ENCODE results near the gene COL5A2.

COL5A2 gene

DNA sequence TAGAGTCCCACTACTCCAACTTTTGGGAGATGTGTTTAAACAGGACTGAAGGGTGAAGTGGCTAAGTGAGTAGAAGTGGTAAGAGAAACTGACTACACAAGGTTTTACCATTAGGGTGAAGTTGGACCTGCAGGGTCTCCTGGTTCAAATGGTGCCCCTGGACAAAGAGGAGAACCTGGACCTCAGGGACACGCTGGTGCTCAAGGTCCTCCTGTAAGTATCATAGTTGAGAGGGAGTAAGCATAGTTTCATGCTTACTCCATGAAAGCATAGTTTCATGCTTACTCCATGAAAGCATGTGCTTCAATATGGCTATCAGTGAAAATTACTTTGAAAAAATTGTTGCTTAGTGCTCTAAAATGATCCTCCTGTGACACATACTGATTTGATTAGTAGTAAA lies 186.3 kb downstream of the COL5A2 start:
- DNase-seq (ENCODE audit: low spot score): no peak

DNA sequence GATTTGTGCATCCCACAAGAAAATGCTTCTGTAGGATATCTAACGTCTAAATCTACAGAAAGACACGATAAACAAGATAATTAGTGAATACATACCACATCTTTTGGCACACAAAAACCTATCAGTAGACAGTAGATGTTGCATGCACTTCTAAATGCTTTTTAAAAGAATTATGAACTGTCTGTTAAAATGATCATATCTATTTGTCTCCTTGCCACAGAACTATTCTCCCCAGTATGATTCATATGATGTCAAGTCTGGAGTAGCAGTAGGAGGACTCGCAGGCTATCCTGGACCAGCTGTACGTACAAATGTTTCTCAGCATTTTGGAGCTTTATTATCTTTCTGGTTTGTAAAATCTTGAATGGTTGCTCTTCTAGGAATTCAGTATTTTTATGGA lies 192.7 kb downstream of the COL5A2 start:
- DNase-seq (ENCODE audit: low spot score): no peak

DNA sequence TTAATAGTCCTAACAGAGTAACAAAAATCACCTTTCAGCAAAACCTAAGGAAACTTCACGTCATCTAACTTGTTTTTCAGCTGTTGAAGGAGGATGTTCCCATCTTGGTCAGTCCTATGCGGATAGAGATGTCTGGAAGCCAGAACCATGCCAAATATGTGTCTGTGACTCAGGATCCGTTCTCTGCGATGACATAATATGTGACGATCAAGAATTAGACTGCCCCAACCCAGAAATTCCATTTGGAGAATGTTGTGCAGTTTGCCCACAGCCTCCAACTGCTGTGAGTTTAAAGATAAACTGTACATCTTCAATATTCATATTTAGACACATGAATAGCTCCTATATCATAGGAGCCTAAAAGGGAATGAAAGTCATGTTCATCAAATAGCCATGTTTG lies 194.9 kb downstream of the COL5A2 start:
- no peak for DNase-seq (ENCODE audit: low spot score)

DNA sequence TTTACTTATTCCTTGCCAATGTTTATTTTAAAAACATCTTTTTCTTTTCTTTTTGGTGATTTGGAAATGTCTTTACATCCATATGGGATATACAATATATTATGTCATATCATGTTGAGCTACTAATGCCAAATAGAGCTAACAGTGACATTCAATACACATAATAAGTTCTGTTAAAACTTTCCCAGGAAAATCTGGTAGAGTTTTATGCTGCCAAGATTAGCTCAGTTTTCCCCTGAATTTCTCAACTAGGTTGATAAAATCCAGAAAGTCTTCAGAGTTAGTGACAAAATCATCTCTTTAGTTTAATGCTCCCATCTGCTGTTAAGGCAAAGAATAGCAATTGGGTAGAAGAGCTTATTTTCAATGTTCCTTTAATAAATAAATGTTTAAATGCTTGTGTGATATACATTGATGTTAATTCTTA lies 195.5 kb downstream of the COL5A2 start:
- no peak for DNase-seq (ENCODE audit: low spot score)

DNA sequence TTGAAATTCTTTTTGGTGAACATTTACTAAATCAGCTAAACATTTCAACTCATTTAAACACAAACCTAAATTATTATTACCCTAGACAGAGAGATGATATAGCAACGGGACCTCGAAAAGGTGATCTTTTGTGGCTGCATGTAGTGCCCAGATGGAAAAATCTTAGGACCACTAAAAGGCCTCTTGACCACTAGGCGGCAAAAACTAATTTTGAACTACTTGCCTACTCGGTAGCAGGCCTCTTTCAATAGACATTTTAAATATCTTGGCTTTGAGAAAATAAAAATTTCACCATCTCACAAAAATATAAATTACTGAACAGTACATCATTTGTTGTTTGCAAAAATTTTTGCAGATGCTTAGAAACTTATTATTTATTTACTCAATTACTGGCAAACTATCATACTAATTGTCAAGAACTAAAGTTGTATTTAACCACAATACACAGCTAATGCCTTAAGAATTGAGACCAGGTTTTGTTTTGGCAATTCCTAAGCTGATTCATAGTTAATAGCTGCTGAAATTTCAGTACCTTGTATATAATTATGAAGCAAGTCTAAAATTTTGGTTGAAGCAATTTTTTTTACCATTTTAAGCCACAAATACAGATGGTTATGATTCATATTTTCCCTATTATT lies 196.0 kb downstream of the COL5A2 start:
- DNase-seq (ENCODE audit: low spot score): no peak

Data from ecto neural progenitor cell (in vitro differentiated cells).